Measurements from ENCODE around the gene ADAMTS17.

DNA sequence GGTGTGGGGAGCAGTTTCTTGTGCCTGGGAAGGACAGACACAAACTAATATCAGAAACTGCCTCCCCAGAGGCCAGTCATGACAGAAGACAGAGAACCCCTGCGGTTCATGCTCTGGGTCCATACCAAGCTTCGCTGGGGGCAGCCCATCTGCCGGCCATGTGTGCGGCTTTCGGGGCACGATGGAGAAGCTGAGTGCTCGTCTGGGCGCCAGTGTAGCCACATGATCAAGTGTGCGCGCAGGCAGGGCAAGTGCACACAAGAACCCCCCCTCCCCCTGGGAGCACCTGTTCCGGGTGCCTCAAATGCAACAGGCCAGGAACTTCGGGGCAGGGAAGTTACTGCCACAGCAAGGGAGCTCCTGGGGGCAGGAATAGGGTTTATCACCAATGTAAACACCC is 1.8 kb downstream of the ADAMTS17 start:
- TF ChIP-seq, protein P1, sequence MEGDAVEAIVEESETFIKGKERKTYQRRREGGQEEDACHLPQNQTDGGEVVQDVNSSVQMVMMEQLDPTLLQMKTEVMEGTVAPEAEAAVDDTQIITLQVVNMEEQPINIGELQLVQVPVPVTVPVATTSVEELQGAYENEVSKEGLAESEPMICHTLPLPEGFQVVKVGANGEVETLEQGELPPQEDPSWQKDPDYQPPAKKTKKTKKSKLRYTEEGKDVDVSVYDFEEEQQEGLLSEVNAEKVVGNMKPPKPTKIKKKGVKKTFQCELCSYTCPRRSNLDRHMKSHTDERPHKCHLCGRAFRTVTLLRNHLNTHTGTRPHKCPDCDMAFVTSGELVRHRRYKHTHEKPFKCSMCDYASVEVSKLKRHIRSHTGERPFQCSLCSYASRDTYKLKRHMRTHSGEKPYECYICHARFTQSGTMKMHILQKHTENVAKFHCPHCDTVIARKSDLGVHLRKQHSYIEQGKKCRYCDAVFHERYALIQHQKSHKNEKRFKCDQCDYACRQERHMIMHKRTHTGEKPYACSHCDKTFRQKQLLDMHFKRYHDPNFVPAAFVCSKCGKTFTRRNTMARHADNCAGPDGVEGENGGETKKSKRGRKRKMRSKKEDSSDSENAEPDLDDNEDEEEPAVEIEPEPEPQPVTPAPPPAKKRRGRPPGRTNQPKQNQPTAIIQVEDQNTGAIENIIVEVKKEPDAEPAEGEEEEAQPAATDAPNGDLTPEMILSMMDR (conservative IDR thresholded peaks at IDR 0.05): no peak
- TF ChIP-seq EZH2 (IDR thresholded peaks at IDR 0.05; ENCODE audit: low read depth): no peak
